Measurements from ENCODE around the gene CYB5R3.
A peak's percentile ranks its signal among the peaks of the same experiment; 100 is the strongest.
"Not testable (repeated sequence)": the region's sequence is repeated elsewhere in the genome, so short reads cannot be mapped to it uniquely, and the experiment has no call there.

The CYB5R3 gene

GRCh38 chr22:42627981-42628380, 21.2 kb downstream of the CYB5R3 start:
- no peak overlapping the region for H3K4me3 ChIP-seq (ENCODE audit: low read length)
- DNase-seq (ENCODE audit: low read depth, low spot score) = no peak

DNA sequence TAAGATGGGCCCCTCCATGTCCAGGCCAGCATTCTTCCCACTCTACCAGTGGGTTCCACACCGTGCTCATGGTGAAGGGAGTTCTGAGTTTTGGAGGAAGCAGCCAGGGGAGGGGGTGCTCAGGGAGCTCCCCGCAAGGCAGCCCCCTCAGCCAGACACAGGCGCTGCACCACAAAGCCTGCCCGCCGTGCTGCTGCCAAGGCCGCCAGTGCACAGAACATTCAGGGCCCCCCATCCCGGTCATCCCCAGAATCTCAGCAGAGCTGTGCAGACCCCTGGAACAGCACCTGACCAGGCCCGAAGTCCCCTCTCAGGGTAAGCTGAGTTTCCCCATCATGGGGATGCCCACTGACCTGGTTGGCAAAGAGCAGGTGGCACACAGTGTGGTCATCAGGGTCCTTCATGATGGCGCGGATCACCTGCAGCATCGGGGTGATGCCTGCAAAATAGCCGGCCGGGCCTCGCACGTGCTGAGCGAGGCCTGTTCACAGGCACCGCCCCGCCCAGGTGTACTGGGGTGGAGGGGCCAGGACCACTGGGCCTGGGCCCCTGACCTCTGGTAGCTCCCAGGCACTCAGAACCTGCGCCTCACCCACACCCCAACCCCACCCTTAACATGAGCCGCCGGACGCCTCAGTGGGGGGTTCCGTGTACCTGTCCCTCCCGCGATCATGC, 22.1 kb downstream of the CYB5R3 start:
- DNase-seq (ENCODE audit: low read depth, low spot score) = no peak
- H3K4me3 ChIP-seq (ENCODE audit: low read length) = no peak overlapping the region

DNA sequence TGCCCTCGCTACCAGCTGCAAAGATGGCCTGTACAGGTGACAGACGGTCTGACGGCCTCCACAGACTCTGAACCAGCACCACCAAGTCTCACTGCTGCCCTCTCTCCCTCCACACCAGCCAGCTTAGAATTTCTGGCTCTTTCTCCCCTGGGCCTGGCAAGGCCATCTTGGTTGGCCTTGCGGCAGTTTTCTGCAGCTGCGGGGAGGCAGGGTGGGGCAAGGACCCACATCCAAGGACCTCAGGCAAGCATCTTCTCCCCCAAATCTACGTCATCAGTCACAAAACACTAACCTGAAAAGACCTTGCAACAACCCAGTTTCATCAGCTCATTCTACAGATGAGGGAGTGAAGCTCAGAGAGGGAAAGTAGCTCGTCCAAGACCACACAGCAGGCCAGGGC, 22.8 kb downstream of the CYB5R3 start:
- H3K4me3 ChIP-seq (ENCODE audit: low read length) = no peak overlapping the region

GRCh38 chr22:42625416-42625815, 23.8 kb downstream of the CYB5R3 start:
- DNase-seq (ENCODE audit: low read depth, low spot score) = no peak
- no peak overlapping the region for H3K4me3 ChIP-seq (ENCODE audit: low read length)

More for the DNA sequence above, 22.8 kb downstream of the CYB5R3 start:
- DNase-seq (ENCODE audit: low read depth, low spot score) = no peak

- no peak for DNase-seq (ENCODE audit: low read depth, low spot score)
- H3K4me3 ChIP-seq (ENCODE audit: low read length) = no peak overlapping the region
Measured at GRCh38 chr22:42624551-42625106, 24.6 kb downstream of the CYB5R3 start.

DNA sequence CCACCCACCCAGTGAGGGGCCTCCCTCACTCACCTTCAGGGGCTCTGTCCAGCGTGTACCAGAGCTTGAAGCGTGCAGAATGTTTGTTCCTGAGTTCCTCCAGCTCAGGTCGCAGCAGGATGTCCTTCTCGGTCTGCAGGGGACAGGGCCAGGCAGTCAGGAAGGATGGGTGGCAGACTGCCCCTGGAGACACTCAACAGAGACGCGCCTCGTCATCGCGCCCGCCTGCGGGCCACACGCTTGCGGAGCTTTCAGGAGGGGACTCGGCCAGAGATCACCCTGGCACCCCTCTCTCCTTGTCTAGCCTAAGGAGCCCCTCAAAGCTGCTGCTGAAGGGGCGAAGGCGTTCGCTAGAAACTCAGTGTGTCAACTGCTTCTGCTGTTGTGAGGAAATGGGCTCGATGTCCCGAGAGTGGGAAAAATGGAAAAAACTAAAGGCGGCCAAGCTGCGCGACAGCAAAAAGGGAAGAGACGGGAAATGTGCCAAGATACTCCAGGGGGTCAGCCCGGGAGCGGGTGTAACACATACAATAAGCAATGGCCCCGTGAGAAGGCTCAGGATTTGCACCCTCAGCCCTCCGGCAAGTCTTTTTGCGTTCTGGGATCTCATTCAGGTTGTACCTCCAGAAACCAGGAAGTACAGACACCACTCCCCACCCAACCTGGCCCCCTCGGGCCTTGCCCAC, 25.3 kb downstream of the CYB5R3 start:
- H3K4me3 ChIP-seq (ENCODE audit: low read length) = no peak overlapping the region
- DNase-seq (ENCODE audit: low read depth, low spot score) = no peak

DNA sequence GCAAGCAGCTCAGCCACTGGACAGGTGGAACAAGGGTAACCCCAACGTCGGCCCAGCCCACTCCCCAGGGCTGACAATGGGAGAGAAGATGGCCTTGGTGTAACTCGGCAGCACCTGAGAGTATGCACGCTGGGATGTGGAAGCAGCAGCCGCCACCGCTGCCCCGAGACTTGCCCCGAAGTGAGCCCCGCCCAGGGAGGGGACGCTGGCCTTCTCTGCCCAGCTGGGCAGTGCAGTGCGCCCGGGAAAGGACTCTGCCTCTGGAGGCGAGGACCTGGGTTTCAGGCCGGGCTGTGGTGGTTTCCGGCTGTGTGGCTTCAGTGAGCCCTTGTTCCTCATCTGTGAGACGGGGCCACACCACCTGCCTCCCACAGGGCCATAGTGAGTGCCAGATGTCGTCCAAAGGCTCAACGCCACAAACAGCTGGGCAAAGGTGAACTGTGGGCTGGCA, 25.9 kb downstream of the CYB5R3 start:
- DNase-seq (ENCODE audit: low read depth, low spot score) = no peak
- H3K4me3 ChIP-seq (ENCODE audit: low read length) = no peak overlapping the region

DNA sequence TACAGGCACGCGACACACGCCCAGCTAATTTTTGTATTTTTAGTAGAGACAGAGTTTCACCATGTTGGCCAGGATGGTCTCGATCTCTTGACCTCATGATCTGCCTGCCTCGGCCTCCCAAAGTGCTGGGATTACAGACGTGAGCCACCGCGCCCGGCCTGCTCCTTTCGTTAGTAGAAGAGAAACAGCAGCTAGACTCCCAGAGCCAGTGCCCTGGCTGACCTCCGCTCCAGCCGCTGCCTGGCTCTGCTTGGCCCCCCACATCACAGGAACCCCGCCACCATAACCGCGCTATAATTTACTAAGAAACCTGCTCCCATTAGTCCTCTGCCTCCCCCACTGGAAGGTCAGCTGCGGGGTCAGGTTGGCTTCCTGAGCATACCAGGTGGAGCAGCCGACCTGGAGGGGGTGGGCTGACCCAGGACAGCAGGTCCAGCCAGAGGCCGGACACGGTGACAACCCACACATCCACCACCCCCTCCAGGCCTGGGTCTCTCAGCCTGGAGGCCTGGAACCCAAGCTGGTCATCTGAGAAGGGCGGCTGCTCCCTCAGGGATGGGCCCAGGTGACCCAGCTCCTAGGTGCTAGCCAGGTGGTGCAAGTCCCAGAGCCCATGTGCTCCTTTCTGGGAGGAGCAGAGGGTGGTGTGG, 27.0 kb downstream of the CYB5R3 start:
- no peak overlapping the region for H3K4me3 ChIP-seq (ENCODE audit: low read length)
- no peak for DNase-seq (ENCODE audit: low read depth, low spot score)

- DNase-seq (ENCODE audit: low read depth, low spot score) = no peak
- no peak overlapping the region for H3K4me3 ChIP-seq (ENCODE audit: low read length)
Measured at GRCh38 chr22:42621505-42622002, 27.6 kb downstream of the CYB5R3 start.

GRCh38 chr22:42620084-42620483, 29.1 kb downstream of the CYB5R3 start:
- no peak overlapping the region for H3K4me3 ChIP-seq (ENCODE audit: low read length)
- DNase-seq (ENCODE audit: low read depth, low spot score) = no peak

DNA sequence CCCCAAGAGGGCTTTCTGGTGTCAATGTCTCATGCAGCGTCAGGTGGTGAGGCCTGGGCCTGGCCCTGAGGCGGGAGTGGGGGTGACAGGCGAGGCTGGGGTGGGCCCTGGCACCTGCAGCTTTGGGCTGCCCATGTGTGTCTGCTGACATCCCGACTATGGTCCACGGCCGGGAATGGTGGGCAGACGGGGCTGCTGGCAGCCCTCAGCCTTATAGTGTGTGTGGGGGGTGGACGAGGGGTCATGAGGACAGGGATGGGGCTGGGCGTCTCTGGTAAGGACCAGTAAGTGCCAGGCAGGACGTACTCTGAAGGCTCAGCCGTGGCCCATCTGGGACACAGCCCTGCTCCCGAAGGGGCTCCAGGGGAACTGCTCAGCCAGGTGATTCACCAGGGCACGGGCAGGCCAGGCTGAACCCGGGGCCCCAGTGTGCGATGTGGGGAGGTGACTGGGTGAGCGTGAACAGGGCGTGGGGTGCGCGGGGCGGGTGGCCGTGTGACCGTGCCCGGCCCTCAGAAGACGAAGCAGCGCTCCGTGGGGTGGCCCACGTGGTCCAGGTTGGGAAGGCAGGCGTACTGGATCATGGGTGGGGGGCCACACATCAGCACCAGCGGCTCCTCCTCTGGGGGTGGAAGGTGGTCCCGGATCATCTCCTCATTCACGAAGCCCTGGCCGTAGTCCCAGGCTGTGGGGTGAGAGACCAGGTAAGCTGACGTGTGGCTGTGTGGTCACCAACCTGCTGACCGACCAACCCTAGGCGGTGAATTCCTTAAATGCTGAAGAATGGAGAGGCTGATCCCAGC, 29.7 kb downstream of the CYB5R3 start:
- no peak overlapping the region for H3K4me3 ChIP-seq (ENCODE audit: low read length)
- DNase-seq (ENCODE audit: low read depth, low spot score) = no peak

DNA sequence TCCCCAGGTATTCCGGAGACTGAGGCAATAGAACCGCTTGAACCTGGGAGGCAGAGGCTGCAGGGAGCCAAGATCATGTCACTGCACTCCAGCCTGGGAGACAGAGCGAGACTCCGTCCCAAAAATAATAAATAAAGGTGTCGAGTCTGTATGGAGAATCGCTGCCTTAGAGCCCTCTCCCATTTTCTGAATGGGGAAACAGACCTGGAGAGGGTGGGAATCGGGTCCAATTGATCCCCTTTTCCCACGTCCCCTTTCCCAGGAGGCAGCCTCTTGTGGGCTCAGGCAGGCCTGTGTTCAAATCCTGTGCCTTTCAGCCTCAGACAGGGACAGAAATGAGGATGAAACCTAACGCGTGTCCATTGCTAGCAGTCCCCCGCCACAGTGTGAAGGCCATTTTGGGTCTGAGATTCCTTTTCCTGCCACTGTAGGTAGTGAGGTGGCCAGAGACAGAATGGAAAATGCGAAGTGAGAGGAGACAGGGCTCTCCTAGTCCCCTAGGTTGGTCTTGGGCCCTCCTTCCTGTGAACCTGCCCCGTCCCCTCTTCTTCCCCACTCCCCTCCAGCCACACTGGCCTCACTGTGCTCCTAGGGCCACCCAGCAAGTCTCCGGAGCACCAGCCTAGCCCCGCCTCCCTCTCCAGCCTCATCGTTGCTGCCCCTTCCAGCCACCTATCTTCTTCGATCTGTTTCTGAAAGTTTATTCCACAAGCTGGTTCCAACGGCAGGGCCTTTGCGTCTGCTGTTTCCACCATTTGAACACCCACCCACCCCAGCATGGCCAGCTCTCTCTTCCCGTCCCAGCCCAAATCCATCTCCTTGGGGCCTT, 31.8 kb downstream of the CYB5R3 start:
- H3K4me3 ChIP-seq (ENCODE audit: low read length) = no peak overlapping the region
- DNase-seq (ENCODE audit: low read depth, low spot score) = no peak

GRCh38 chr22:42615860-42616175, 33.4 kb downstream of the CYB5R3 start:
- DNase-seq (ENCODE audit: low read depth, low spot score) = not testable (repeated sequence)
- peak overlapping the region; percentile 65 for H3K4me3 ChIP-seq (ENCODE audit: low read length)

GRCh38 chr22:42615092-42615859, 33.9 kb downstream of the CYB5R3 start:
- peak; percentile 99 for DNase-seq (ENCODE audit: low read depth, low spot score)
- peak overlapping the region; percentile 65 for H3K4me3 ChIP-seq (ENCODE audit: low read length)

DNA sequence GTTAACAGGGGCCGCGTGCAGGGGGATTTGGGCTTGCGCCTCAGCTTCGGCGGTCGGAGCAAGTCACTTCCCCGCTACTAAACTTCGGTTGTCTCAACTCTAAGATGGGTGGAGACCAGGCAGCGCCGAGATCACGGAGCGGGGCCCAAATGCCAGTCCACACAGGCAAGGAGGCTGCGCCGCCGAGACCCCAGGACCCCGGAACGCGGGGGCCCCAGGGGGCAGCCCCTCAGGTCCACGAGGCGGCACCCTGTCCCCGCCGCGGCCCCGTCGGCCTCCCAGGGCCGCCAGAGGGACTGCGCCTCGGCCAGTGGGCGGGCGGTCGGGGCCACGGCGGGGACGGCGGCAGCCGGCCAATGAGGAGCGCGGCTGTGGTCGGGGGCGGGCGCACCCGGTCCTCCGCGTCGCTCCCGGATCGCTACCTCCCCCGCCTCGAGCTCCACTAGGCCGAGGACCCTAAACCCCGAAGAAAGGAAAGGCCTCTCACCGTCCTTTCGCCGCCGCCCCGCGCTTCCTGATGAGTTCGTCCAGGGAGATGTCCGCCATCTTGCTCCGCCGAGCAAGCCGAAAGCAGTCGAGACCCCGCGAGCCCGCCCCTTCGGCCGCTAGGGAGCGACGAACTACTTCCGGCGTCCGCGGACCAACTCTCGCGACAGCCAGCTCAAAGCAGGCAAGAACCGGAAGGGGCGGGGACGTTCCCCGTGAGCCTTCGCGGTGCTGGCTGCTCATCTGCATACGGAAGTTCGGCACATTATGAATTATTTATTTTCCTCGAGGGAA, 34.7 kb downstream of the CYB5R3 start, which contains the start of gene POLDIP3:
Gene POLDIP3, minus strand, starts transcription at position 572 of the 780 bp plus-strand sequence. Its CDS starts 26 bp downstream, at position 546.
- H3K4me3 ChIP-seq (ENCODE audit: low read length) = peak within 1 kb of the TSS; percentile 65
- peak; percentile 97 for DNase-seq (ENCODE audit: low read depth, low spot score)

DNA sequence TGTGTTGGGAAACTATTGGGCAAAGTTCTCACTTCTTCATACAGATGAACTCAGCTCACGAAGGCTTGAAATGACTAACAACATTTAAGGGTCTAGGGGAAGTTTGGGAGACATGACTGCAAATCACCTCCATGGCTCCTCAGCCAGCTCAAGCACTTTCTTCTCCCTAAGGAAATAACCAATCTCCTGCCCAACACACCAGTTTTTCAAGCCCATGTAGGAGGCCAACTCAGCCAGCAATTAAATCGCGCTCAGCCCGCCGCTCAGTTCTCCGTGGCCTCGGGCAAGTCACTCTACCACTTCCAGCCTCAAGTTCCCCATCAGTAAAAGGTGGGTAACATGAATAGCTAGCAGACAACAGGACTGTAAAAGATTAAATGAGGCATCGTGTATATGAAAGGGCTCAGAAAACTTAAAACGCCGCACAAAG, 35.3 kb downstream of the CYB5R3 start:
- peak overlapping the region; percentile 65 for H3K4me3 ChIP-seq (ENCODE audit: low read length)
- no peak for DNase-seq (ENCODE audit: low read depth, low spot score)

GRCh38 chr22:42612336-42612735, 36.9 kb downstream of the CYB5R3 start:
- H3K4me3 ChIP-seq (ENCODE audit: low read length) = no peak overlapping the region
- no peak for DNase-seq (ENCODE audit: low read depth, low spot score)
